HG03060 (cell line): ENCODE measurements around the gene CXCR3.

Source experiments
- ATAC-seq: cut with Tn5 transposase; IDR thresholded peaks from one replicate; pipeline ENCODE4 v1.9.1; 2021; ENCODE audit warnings: low read depth, moderate number of reproducible peaks; ENCODE audit not compliant: unreplicated experiment

The CXCR3 gene

GRCh38 chrX:71637848-71638247, 19.5 kb upstream of the CXCR3 start:
- ATAC-seq = no peak

DNA sequence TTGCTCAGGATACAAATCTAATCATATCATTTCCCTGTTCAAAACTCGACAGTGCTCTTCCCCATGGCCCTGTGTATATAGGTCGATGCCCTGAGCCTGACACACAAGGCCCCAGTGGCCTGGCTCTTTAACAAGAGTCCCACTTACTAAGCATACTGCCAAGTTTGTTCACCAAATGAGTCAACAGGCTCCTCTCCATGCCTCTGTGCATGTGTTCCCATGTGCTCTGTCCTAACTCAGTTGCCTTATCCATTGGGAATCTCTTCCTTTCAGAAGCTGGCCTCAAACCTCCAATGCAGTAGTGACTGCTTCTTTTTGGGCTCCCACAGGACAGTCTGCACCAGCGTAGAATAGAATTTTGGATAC, 18.9 kb upstream of the CXCR3 start:
- no peak for ATAC-seq

GRCh38 chrX:71636438-71637252, 18.3 kb upstream of the CXCR3 start:
- no peak for ATAC-seq

- ATAC-seq = no peak
Measured at GRCh38 chrX:71634366-71634765, 16.1 kb upstream of the CXCR3 start.

GRCh38 chrX:71632923-71633657, 14.8 kb upstream of the CXCR3 start:
- peak; percentile 54 for ATAC-seq

- ATAC-seq = no peak
Measured at GRCh38 chrX:71629467-71629866, 11.2 kb upstream of the CXCR3 start.

DNA sequence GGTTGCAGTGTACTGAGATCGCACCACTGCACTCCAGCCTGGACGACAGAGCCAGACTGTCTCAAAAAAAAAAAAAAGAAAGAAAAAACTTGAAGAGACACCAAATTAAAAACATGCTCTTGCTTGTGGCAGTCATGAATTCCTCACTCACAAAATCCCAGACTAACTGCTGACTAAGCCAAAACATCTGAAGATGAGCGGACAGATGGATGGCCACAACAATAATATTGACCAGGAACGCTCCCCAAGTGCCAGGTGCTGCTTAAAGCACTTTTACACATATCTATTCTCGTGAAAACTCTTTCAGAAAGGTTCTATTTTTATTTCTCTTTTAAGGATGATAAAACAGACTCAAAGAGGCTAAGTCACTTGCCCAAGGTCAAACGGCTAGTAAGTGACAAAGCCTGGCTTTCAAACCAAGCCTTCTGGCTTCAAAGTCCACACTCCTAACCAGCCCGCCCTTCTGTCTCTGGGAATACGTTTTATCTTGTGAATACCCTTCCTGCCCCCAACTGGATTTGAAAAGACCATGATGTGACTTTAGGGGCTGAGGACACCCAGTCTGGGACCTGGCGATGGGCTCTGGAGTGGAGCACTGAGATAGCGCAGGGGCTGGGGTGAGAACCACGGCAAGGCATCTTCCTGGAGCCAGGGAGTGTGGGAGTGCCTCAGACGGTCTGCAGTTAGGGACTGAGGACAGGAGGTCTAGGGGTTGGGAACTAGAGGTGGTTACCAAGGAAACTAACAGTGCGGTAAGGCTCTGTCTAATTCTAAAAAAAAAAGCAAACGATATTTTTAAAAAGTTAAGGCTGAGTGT, 9.5 kb upstream of the CXCR3 start:
- no peak for ATAC-seq

DNA sequence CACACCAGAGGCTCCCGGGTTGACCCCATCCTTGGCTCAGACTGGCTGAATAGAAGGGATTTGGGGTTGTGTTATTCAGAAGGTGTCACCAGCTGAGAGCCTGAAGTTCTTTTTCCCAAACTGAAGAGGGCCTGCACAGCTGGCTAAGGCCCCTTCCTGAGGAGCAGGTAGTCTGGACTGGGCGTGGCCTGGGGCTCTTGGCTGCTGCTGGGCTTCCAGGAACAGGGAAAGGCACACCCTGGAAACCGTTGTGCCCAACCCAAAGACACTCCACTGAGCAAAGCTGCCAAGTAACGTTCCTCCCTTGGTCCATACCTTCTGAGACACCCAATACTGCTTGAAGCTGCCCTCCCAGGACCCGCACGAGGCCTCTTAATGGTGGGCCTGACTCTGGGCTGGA, 8.3 kb upstream of the CXCR3 start:
- no peak for ATAC-seq

DNA sequence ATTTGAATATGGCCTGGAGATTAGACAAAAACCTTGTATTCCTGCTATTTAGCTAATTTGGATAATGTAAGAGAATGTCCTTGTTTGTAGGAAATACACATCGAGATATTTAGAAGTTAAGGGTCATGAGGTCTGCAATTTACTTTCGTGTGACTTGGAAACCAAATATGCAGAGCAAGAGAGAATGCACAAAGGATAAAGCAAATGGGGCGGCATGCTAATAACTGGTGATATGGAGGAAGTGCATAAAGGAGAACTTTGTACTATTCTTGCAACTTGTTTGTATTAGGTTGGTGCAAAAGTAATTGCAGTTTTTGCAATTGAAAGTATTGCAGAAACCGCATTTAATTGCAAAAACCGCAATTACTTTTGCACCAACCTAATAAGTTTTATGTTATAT, 7.2 kb upstream of the CXCR3 start:
- ATAC-seq = no peak

- no peak for ATAC-seq
Measured at GRCh38 chrX:71623714-71624113, 5.4 kb upstream of the CXCR3 start.

- no peak for ATAC-seq
Measured at GRCh38 chrX:71622576-71623450, 4.5 kb upstream of the CXCR3 start.

DNA sequence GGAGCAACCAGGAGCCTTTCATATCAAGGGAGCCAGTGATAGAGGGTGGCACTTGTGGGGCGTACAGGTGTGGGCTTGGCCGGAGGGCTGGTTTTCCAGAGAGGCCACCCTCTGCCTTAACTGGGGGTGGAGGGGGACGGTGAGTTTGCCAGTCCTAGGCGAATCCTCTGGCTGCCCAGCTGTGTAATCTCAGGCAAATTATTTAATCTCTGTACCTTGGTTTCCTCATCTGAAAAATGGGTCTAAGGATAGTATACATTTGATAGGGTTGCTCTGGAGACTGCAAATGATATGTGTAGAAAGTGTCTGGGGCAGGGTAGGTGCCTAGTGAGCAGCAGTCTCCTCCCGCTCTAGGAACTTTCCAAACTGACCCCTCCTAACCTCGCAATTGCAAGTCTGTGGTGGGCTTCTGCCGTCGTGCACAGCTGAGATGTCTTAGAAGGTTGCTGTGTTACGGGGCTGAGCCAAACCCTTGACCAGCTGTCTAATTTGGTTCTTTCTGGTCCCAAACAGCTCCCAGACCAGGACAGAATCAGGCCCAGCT, 3.8 kb upstream of the CXCR3 start:
- no peak for ATAC-seq

- no peak for ATAC-seq
Measured at GRCh38 chrX:71621603-71622002, 3.3 kb upstream of the CXCR3 start.

DNA sequence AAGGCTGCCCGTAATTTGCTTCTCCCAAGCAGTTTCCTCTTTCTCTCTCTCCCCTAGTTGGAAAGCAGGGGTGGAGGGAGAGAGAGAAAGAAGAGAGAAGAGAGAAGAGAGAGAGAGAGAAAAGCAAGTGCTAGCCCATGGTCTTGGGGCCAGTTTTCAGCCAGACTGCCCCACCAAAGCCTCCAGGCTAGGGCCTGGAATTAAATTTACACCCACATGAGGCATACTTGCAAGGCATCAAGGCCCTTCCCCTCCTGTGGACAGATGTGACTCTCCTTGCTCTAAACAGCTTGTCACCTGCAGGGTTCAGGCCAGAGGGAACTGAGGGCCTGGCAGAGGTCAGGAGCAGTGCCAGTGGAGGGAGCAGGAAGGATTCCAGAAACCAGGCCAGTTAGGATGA, 1.7 kb upstream of the CXCR3 start:
- ATAC-seq = no peak

GRCh38 chrX:71619193-71619592, 882 bp upstream of the CXCR3 start:
- ATAC-seq = no peak

GRCh38 chrX:71618787-71619186, 476 bp upstream of the CXCR3 start:
- ATAC-seq = no peak

GRCh38 chrX:71617742-71618141, 569 bp downstream of the CXCR3 start:
- ATAC-seq = no peak

- ATAC-seq = no peak
Measured at GRCh38 chrX:71616672-71617529, 1.4 kb downstream of the CXCR3 start.

DNA sequence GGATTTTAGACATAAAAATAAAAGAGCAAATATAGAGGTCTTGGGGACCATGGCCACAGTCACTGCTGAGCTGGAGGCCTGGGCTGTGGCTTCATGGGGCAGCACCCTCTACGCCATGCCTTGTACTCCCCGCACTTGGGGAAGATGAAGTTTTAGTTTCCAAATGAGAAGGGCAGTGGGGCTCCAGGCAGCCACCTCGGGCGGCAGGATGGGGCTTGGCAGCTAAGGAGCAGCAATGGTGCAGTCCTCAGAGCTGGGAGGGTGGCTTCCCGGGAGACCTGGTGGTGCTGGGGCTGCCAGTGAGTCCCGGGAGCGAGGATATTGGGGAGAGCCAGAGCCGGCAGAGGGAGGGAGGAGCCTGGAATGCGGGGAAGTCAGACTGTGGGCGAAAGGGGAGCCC, 2.4 kb downstream of the CXCR3 start:
- ATAC-seq = no peak
